COR-L47 (cell line): ENCODE results near the gene SIK3.

Experiments
- DNase-seq: peaks from one replicate; lab custom pipeline; 2025; lab: John Stamatoyannopoulos, UW

SIK3 gene

DNA sequence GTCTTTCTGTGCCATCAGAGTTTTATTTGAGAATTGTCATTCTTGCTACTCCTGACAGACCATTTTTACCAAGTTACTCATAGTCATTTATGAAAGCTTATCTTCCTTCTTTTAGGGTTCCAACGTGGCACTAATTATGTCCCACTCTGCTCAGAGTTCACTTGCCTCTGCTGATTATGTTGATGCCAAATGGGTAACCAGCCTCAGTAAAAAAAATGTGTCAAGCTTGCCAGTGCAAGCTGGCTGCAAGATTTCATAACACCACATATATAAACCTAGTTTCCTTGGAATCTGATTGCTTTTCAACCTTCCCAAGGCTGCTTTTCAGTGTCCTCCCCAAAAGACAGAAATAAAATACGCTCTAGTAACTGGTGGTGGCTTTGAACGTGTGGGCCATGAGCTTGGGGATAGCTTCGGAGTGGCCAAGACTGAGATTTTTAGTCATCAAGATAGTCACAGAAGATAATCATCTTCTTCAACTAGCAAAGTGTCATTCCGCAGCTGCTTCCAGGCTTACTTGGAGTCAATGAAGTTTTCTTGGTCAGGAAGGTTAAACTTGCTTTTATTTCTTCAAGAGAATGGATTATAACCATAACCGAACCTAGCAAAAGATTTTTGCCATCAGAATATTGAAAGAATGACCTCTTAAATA is 231.3 kb downstream of the SIK3 start:
- no peak for DNase-seq

DNA sequence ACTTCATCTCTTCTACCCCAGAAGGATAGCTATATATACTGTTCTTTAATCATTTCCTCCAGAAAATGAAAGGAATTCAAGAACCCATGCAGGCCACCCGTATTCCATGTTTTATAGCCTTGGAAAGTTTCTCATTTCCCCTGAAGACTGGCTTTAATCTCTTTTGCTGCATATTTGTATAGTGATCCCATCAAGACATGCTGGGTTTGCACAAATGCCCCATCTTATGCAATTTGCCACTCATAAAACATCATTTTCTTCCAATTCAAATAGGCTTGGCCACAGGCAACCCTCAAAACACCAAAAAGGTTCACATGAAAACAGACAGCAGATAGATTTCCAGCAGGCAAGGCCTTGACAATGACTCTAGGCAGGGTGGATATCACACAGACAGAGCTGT is 232.5 kb downstream of the SIK3 start:
- no peak for DNase-seq

DNA sequence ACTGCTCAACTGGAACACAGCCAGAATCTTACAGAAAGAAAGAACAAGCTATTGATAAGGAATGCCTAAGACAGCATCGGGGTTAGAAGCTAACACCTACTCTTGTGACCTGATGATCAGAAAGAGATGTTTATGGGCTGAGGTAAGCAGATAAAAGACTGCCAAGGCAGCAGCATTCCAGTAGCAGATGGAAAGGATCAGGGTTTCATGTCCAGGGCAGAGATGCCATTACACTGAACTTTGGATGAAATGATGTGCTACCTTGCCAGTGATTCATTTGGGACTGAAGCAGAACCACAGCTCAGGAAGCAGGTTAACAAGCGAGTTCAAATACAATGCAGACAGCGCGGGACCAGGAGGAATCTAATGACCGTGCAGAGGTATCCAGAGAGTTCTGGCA is 233.7 kb downstream of the SIK3 start:
- no peak for DNase-seq

GRCh38 chr11:116862951-116863350 is 235.3 kb downstream of the SIK3 start:
- DNase-seq: no peak

GRCh38 chr11:116862185-116862584 is 236.0 kb downstream of the SIK3 start:
- DNase-seq: no peak

DNA sequence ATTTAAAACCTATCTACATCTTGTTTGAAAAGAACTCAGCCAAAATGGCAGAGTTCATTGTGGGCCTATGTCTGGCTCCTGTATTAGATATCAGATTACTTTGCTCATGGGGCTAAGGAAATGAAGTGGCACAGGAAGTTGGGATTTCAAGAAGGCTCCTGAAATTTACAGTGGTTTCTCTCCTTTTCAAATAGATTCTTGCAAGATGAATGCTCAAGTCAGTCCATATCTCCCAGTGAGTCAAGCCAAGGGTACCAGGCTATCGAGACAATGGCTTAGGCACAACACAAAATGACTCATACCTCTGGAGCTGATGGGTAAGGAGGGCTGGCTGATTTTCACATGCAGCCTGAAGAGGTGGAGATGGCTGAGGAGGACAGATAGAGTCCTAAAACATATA is 236.7 kb downstream of the SIK3 start:
- no peak for DNase-seq

GRCh38 chr11:116860303-116860702 is 237.9 kb downstream of the SIK3 start:
- no peak for DNase-seq

- DNase-seq: no peak
Observed at GRCh38 chr11:116859175-116859574, 239.1 kb downstream of the SIK3 start.

DNA sequence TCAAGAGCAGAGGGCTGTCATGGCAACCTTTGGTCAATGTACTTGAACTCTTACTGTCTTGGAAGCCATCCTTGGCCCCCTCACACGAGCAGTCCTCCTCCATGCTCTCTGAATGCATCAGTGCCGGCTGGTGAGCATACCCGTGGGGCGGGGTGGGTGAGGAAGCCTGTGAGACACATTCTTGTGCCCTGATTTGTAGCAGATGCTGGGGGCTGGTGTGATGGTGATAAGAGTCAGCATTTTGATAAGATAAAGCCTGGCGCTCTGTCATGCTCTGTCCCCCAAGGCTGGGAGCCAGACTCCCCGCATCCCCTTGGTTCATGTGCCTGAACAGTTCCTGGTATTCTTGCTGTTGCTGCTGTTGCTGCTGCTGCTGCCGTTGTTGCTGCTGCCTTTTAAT is 240.3 kb downstream of the SIK3 start:
- DNase-seq: no peak

GRCh38 chr11:116857316-116857715 is 240.9 kb downstream of the SIK3 start:
- no peak for DNase-seq

GRCh38 chr11:116856423-116856822 is 241.8 kb downstream of the SIK3 start:
- DNase-seq: no peak

DNA sequence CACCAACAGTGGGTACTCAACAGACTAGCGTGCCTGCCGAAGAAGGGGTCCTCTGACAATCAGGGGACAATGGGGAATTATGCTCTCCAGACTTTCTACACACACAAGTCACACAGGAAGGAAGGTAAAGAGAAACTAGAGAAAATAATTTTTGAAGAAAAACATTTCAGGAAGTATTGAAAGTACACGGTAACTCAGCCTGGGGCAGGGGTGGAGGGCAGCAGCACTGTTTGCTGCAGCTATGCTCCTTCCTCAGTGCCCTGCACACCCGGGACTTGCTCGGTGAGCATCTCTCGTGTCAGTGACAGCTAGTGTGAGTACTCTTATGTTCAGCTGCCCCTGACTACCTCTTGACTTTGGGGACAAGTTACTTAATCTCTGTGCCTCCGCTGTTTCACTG is 242.8 kb downstream of the SIK3 start:
- DNase-seq: no peak

GRCh38 chr11:116853461-116854073 is 244.7 kb downstream of the SIK3 start:
- DNase-seq: peak; percentile 62

DNA sequence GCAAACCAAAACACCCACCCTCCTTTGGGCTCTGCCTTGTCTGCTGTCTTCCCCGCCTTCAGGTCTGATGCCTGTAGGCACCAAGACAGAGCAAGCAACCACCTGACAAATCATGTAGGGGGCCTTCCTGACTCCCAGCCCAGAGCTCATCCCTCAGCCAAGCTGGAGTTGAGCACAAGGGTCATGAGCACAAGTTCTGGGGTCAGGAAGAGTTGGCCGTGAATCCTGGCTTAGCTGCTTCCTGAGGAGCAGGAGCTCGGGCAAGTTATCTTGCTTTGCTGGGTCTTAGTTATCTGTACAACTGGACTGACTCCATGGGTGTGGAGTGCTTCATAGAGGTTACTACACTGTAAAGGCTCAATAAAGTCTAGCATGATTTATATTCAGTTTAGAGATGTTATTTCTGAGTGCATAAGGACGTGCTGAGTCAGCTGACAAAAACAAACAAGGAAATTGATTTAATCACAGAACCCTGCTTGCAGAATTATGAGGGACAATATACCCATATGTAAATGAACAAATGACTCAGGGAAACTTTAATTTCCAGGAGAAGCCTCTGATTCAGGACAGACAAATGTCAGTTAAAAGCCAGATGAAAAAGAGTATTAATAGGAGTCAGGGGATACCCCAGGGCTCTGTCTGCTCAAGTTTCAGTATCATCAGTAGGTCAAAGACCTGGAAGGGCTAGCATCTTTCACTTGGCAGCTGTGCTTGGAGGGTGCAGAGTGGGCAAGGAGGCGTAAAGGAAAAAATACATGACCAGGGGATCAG is 245.8 kb downstream of the SIK3 start:
- no peak for DNase-seq

DNA sequence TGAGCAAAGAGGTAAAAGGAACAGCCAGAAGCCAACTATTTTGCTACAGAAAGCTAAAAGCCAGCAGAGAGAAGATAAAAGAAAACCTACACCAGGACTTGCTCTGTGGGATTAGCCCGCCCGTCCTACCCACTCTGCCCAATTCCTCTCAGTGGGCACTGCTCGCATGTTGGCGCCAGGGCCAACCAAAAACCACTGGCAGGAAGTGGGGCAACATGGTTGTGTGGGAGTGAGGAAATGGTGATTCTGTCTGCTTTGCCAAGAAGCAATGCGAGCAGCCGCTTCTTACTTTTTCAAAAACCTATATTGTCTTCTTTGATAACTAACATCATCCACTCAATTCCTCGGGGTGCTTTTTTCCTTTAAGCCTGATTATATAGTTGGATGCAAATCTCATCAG is 246.6 kb downstream of the SIK3 start:
- DNase-seq: no peak

- no peak for DNase-seq
Observed at GRCh38 chr11:116849486-116849885, 248.7 kb downstream of the SIK3 start.

DNA sequence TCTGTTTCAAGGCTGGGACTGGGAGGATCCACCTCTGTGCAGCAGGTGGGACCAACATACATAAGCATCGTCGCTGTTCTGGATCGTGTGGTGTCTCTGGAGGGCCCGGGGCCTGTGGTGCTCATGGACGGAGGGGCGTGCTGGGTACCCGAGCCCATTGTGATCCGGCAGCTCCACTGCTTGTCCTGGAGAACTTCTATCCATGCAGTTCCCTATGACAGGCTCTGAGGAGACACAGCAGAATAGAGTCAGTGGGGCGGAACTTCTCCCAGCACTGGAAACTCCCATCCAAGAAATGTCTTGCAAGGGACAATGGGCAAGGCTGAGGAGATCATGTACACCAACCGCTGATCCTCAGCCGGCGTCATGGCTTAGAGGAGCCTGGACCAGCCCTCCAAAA is 249.2 kb downstream of the SIK3 start:
- no peak for DNase-seq

DNA sequence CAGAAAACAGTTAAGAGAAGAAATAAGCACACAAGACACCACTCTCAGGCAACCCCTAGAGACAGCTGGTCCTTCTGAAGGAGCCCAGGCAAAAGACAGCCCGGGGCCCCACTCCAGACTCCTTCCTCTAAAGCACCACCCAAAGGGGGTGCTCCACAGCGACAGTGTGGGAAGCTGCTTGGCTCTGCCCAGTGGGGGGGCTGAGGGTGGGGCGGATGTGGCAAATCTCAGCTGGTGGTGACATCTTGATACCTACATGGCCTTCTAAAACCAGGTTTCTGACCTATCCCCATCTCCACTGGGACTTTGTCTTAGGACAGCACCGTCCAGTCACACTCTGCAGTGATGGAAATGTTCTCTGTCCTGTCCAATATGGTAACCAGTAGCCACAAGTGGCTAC is 250.6 kb downstream of the SIK3 start:
- no peak for DNase-seq

DNA sequence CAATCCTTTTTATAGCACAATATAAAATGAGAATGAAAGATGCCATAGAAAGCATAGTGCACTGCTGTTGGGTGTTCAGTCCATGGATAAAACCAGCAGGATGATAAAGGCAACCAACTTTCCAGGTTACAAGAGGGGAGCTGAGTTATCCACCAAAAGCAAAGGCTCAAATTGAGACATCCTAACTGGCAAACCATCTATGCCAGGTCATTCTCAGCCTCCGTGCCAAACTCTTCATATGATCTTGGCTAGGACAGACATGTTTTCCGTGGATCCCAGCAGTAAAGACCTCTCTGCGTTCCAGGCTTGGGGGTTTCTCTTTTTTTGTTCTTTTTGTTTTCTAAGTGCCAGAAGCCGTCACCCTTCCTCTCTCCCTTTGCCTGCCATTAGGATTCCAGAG is 253.5 kb downstream of the SIK3 start:
- no peak for DNase-seq

- no peak for DNase-seq
Observed at GRCh38 chr11:116843661-116844060, 254.6 kb downstream of the SIK3 start.

GRCh38 chr11:116842909-116843308 is 255.3 kb downstream of the SIK3 start:
- no peak for DNase-seq

DNA sequence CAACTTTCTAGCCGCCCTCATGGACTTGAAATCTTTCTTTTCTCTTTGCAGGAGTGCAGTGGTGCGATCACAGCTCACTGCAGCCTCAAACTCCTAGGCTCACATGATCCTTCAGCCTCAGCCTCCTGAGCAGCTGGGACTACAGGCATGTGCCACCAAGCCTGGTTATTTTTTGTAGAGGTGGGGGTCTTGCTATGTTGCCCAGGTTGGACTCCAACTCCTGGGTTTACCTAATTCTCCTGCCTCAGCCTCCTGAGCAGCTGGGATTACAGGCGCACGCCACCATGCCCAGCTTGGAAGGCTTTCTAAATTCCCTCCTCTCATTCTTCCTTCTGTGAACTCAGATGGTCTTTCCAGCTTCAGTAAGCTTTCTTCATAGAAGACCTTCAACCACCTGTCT is 256.1 kb downstream of the SIK3 start:
- DNase-seq: no peak

DNA sequence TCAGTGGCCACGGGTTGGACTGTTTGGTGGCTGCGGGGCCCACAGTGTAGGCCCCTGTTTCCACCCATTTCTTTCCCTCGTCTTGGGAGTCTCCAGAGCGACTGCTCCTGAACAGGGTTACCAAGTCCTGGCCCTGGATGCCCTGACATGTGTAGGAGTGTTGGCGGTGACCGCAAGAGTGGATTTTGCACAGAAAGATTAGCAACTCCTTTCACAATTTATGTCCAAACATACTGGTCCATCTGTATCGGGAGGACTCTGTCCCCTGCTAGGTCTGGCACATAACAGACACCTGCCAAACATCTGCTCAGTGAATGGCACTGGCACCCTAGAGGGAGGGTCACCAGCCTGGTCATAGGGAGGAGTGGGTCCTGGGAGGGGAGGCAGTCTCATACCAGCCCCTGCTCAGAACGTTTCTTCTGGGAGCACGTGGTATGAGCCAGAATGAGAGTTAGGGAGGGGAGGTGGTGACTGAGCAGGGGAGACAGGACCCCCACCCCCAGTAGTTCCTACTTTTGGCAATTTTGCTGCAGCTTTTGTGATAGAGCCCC is 257.4 kb downstream of the SIK3 start:
- DNase-seq: no peak
